ENCODE results near the gene LTBP3.
A peak's percentile ranks its signal among the peaks of the same experiment; 100 is the strongest.

LTBP3 gene

DNA sequence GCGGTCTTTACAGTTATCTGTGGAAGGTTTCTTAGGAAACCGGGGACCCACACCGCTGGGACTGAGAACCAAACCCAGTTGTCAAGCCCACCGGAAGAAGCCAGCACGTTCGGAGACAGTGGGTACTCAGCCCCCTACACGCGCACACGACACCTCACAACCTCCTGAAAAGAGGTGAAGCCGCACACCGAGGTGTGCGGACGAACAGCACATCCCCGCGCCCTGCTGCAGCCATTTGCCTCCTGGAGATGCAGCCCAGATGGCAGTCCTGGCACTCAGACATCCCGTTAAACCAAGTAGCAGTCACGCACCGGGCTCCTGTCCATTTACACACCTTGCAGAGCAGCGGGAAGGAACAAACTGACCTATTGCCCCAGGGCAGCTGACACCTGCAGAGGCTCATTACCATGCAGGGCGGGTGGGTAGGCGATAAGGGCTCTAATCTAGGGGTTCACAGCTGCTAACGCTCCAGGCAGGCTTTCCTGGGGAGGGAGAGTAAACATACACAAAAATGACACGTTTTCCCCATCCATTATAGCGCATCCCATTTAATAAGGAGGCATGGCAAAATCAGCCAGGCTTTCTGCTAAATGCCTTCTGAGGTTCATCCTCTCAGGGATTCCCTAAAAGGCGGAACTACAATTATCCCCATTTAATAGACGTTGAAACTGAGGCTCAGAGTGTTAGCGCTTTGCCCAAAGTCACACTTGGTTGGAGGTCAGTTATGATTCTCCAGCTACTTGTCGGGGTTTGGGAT, 16.8 kb upstream of the LTBP3 start:
- TF ChIP-seq, protein P1, sequence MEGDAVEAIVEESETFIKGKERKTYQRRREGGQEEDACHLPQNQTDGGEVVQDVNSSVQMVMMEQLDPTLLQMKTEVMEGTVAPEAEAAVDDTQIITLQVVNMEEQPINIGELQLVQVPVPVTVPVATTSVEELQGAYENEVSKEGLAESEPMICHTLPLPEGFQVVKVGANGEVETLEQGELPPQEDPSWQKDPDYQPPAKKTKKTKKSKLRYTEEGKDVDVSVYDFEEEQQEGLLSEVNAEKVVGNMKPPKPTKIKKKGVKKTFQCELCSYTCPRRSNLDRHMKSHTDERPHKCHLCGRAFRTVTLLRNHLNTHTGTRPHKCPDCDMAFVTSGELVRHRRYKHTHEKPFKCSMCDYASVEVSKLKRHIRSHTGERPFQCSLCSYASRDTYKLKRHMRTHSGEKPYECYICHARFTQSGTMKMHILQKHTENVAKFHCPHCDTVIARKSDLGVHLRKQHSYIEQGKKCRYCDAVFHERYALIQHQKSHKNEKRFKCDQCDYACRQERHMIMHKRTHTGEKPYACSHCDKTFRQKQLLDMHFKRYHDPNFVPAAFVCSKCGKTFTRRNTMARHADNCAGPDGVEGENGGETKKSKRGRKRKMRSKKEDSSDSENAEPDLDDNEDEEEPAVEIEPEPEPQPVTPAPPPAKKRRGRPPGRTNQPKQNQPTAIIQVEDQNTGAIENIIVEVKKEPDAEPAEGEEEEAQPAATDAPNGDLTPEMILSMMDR (IDR thresholded peaks at IDR 0.05; ENCODE audit: low read depth, low read length, missing control alignments), result no peak
- DNase-seq (ENCODE audit: low read depth), result no peak
- H3K4me3 ChIP-seq (ENCODE audit: low read depth, low read length), result peak overlapping the region; percentile 90

DNA sequence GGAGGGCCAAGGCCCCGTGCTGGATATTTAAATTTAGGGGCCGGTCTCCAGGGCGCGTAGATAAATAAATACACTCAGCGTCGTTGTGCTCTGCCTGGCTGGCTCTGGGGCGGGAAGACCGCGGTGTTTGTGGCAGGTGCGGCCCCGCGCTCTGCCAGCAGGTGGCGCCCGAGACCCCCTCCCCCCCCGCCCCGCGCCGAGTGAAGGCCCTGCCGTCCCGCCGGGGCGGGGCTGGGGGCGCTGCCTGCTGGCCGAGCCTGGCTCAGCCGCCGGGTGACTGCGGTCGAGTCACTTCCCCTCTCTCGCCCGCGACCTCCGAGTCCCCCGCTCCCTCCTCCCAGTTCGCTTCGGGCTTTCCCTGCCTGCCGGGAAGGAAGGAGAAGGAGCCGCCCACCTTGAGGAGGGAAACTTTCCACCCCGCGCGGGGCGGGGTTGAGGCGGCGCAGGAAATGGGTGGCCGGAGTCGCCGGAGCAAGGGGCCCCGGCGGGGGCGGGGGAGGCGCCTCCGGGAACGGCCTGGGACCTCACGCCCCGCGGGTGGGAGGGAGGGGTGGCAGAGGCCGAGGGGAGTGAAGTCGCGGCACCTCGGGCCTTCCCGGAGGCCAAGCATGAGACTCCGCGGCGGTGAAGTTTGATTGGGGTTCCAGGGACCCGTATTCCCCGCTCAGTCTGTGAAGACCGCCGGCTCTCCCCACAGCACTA, 16.1 kb upstream of the LTBP3 start:
- DNase-seq (ENCODE audit: low read depth), result peak; percentile 87
- peak overlapping the region; percentile 92 for H3K4me3 ChIP-seq (ENCODE audit: low read depth, low read length)
- TF ChIP-seq, protein P1 (IDR thresholded peaks at IDR 0.05; ENCODE audit: low read depth, low read length, missing control alignments), result peak; percentile 71

DNA sequence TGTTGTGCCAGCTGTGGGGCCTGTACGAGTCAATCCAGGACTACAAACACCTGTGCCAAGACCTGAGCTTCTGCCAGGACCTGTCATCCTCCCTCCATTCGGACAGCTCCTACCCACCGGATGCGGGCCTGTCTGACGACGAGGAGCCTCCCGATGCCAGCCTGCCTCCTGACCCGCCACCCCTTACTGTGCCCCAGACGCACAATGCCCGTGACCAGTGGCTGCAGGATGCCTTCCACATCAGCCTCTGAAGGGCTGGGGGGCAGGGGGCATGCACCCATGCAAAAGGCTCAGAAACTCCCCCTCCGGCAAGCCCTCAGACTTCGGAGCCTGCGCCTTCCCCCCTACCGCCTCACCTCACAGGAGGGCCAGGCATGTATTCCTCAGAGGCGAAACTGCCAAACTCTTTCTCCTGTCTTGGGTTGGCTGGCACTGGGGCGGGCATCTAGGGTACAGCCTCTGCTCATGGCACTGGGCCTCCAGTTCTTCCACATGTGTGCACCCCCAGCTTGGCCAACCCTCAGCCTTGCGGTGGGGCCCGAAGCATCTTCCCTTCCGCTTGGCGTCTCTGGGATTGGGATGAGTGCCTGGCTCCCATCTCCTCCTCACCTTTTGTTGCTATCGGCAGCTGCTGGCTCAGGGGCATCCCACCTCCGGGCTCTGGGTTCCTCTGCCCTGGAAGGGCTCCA, 15.4 kb upstream of the LTBP3 start:
- TF ChIP-seq, protein P1 (IDR thresholded peaks at IDR 0.05; ENCODE audit: low read depth, low read length, missing control alignments), result no peak
- H3K4me3 ChIP-seq (ENCODE audit: low read depth, low read length), result peak overlapping the region; percentile 92
- DNase-seq (ENCODE audit: low read depth), result no peak

DNA sequence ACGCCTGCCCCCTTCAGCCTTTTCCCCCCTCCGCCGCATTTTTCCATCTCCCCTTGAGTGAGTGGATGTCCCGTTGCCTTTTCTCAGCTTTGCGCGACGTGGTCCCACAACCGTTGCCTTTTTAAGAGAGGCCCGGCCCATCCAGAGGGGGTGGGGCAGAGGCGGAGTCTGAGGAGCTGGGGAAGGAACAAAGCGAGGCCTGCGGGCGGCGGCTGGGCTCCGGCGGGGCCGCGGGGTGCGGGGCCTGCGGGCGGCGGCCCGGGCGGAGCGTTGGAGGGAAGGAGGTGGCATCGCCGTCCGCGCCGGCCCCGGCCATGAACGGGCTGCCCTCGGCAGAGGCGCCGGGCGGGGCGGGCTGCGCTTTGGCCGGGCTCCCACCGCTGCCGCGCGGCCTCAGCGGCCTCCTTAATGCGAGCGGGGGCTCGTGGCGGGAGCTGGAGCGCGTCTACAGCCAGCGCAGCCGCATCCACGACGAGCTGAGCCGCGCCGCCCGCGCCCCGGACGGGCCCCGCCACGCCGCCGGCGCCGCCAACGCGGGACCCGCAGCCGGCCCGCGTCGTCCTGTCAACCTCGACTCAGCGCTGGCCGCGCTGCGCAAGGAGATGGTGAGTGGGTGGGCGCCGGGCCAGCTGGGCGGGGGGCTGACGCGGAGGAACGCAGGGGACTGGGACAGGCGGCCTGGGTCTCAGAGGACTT, 14.3 kb upstream of the LTBP3 start, which contains the start of gene FAM89B:
Gene FAM89B (plus strand): TSS at position 183 of the 696 bp plus-strand sequence. CDS start 132 bp downstream, at position 315.
- H3K4me3 ChIP-seq (ENCODE audit: low read depth, low read length), result peak within 1 kb of the TSS; percentile 92
- DNase-seq (ENCODE audit: low read depth), result no peak
- TF ChIP-seq, protein P1 (IDR thresholded peaks at IDR 0.05; ENCODE audit: low read depth, low read length, missing control alignments), result no peak

DNA sequence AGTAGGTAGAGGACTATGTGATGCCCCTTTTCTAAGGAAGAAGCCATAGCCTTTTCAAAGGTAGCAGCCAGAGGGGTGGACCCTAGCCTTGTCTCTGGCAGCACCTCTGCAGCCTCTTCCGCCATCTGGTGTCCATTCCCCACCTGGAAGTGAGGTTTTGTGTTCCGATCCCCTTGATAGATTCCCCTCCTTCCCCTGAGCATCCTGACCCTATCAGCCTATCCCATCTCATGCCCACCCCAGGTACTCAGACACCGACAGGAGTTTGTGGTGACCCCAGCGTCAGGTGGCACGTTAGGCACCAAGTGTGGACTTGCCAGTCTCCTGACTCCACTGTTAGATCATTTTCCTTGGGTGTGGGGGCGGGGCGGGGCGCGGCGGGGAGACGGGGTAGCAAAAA, 13.8 kb upstream of the LTBP3 start:
- no peak for DNase-seq (ENCODE audit: low read depth)
- H3K4me3 ChIP-seq (ENCODE audit: low read depth, low read length), result peak overlapping the region; percentile 92
- TF ChIP-seq, protein P1 (IDR thresholded peaks at IDR 0.05; ENCODE audit: low read depth, low read length, missing control alignments), result peak; percentile 36

DNA sequence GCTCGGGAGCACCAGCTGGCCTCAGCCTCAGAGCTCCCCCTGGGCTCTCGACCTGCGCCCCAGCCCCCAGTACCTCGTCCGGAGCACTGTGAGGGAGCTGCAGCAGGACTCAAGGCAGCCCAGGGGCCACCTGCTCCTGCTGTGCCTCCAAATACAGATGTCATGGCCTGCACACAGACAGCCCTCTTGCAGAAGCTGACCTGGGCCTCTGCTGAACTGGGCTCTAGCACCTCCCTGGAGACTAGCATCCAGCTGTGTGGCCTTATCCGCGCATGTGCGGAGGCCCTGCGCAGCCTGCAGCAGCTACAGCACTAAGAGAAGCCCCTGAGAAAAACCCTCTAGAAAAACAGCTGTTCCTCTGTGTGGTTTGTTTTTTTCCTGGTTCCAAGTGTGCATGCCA, 13.3 kb upstream of the LTBP3 start:
- H3K4me3 ChIP-seq (ENCODE audit: low read depth, low read length), result peak overlapping the region; percentile 92
- TF ChIP-seq, protein P1 (IDR thresholded peaks at IDR 0.05; ENCODE audit: low read depth, low read length, missing control alignments), result no peak
- DNase-seq (ENCODE audit: low read depth), result no peak
